Measurements from ENCODE around the gene SH3RF3. TPM values are rescaled to one million over a fixed set of nuclear protein-coding genes. Genes with fewer than 3 reads are reported as not detected.

SH3RF3 gene
- total RNA-seq, 4 donors from 2014 or later, result 2.4 to 5.5 (median 2.9) TPM

DNA sequence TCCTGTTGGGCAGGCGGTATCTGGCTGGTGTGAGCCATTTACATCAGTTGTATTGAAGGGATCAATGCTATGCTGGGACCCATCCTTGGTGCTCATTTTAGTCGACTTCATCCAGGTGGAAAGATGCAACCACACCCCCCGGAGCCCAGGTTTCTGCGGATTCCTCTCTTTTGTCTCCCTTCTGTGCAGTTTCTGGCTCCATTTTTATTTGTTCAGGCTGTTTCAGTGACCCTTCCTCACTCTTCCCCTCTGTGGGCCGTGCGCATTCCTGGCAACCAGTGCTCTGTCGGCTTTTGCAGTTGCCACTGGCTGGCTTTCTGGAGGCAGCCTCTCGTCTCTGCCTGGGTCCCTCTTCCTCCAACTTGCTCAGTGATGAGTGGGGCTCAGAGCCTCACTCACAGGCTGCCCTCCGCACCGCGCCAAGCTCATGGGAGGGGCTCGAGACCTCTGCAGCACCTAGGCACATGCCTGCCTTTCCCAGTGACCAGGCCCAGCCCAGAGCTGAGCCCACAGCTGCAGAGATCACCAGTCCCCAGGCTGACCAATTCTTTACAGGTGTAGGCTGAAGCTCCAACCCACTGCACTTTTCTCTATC lies 12.1 kb downstream of the SH3RF3 start:
- no peak for DNase-seq
- 72 to 90% methylated on average over 6 to 7 of the region's 12 CpGs for WGBS, 2 donors
- no peaks in the 10 kb centered on the region for H3K9me3 ChIP-seq
- no peak overlapping the region for H3K27ac ChIP-seq
- H3K4me3 ChIP-seq, result no peak overlapping the region
- no peaks in the 10 kb centered on the region for H3K36me3 ChIP-seq
- TF ChIP-seq POLR2A (IDR thresholded peaks at IDR 0.05), result no peak
- TF ChIP-seq, protein P1, sequence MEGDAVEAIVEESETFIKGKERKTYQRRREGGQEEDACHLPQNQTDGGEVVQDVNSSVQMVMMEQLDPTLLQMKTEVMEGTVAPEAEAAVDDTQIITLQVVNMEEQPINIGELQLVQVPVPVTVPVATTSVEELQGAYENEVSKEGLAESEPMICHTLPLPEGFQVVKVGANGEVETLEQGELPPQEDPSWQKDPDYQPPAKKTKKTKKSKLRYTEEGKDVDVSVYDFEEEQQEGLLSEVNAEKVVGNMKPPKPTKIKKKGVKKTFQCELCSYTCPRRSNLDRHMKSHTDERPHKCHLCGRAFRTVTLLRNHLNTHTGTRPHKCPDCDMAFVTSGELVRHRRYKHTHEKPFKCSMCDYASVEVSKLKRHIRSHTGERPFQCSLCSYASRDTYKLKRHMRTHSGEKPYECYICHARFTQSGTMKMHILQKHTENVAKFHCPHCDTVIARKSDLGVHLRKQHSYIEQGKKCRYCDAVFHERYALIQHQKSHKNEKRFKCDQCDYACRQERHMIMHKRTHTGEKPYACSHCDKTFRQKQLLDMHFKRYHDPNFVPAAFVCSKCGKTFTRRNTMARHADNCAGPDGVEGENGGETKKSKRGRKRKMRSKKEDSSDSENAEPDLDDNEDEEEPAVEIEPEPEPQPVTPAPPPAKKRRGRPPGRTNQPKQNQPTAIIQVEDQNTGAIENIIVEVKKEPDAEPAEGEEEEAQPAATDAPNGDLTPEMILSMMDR (IDR thresholded peaks at IDR 0.05), result no peak
- peaks cover 0 to 4% (median 0%) of the 10 kb centered on the region in 3 donors for H3K4me1 ChIP-seq
- intact Hi-C loops (cut with DNase I), result no loop called here
- no peaks in the 10 kb centered on the region for H3K27me3 ChIP-seq

DNA sequence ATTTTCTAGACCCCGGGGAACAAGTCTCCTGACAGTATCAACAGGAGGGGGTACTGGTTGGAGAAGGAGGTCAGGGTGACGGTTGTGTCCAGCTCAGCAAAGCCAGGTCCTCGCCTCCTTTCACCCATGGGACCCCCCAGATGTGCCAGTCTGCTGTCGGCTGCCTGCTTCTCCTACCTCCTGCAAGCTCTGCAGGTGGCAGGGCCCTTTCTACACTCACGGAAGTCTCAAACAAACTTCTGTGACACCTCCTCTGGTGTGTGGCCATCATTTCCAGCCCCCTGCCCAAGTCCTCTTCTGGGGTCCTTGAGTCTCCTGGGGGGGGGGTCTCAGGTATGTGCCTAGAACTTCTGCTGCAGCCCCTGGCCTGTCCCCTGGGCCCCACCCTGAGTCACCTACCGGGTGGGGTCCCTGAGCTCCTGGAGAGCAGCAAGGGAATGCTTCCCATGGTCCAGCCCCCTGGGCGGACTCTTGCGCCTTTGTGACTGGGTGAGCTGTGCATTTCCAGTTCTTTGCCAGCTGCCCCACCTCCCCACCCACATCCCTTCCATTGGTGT lies 12.8 kb downstream of the SH3RF3 start:
- DNase-seq, result no peak
- no peak for TF ChIP-seq POLR2A (IDR thresholded peaks at IDR 0.05)
- TF ChIP-seq, protein P1 (IDR thresholded peaks at IDR 0.05), result no peak
- H3K4me3 ChIP-seq, result no peak overlapping the region
- no peaks in the 10 kb centered on the region for H3K9me3 ChIP-seq
- intact Hi-C loops (cut with DNase I), result no loop called here
- H3K36me3 ChIP-seq, result no peaks in the 10 kb centered on the region
- no peaks in the 10 kb centered on the region for H3K4me1 ChIP-seq
- WGBS, 2 donors, result 96 to 100% methylated on average over 3 to 7 of the region's 8 CpGs
- H3K27me3 ChIP-seq, result no peaks in the 10 kb centered on the region
- H3K27ac ChIP-seq, result no peak overlapping the region

DNA sequence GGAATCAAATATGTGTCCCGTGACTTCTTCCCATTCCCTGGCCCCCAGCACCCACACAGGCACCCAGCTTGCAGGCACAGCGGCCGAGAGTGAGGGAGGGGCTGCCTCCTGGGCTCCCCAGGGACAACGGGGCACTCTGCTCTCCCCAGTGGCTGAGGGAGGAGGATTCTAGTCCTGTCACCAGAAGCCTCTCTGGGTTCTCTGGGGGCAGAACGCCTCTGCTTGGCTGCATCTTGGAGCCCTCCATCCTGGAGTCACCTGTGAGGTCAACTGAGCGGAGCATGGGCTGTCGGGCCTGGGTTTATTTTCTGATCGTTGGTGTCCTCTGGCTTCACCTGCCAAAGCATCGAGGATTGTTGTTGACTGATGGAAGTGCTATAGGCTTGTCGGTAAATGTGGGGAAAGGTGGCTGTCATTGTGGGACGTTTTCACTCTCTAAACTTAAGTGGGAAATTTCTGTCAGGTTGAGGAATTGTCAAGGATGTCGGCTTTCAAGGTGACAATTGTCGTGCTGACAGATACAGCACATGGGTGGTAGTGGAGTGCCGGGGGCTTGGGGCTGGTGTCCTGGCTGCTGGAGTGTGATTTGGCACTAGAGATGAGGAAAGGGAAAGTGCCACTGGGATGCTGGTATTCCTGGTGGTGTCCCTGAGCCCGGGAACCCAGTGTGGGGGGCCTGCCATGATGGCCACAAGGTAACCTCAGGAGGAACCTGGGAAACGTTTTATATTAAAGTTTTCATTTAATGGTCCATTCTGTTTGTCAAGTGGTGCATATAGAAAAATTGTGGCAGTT lies 13.6 kb downstream of the SH3RF3 start:
- 86 to 88% methylated on average over 8 to 12 of the region's 16 CpGs for WGBS, 2 donors

DNA sequence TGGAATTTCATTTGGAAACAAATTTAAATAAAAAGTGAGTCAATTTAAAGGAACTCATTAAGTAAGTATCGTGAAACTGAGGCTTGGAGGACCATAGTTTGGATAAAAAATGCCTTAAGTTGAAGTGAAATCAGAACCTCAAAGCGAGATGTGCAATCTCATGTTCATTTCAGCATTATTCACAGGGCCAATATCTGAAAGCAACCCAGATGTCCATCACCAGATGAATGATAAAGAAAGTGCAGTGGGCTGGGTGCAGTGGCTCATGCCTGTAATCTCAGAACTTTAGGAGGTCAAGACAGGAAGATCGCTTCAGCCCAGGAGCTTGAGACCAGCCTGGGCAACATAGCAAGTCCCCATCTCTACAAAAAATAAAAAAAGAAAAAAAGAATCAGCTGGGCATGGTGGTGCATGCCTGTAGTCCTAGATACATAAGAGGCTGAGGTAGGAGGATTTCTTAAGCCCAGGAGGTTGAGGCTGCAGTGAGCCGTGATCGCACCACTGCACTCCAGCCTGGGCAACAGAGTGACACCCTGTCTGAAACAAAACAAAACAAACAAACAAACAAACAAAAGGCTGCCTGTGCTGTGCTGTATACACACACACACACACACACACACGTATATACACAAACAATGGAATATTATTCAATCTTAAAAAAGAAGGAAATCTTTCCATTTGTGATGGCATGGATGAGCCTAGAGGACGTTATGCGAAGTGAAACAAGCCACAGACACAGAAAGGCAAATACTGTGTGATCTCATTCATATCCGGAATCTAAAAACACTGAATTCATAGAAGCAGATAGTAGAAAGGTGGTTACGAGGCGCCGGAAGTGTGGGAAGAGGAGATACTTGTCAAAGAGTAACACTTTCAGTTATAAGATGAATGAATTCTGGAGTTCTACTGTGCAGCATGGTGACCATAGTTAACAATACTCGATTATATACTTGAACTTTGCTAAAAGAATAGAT lies 14.5 kb downstream of the SH3RF3 start:
- no peaks in the 10 kb centered on the region for H3K27me3 ChIP-seq
- intact Hi-C loops (cut with DNase I), result no loop called here
- H3K4me1 ChIP-seq, result peaks cover 0 to 5% (median 0%) of the 10 kb centered on the region in 3 donors
- no peaks in the 10 kb centered on the region for H3K9me3 ChIP-seq
- no peak for TF ChIP-seq POLR2A (IDR thresholded peaks at IDR 0.05)
- TF ChIP-seq, protein P1 (IDR thresholded peaks at IDR 0.05), result no peak
- WGBS, 2 donors, result 82 to 86% methylated on average over 13 of the region's 13 CpGs
- no peak for DNase-seq
- H3K36me3 ChIP-seq, result no peaks in the 10 kb centered on the region
- no peak overlapping the region for H3K27ac ChIP-seq
- H3K4me3 ChIP-seq, result no peak overlapping the region

More for the DNA sequence above, 13.6 kb downstream of the SH3RF3 start:
- DNase-seq, result no peak
- H3K4me3 ChIP-seq, result no peak overlapping the region
- H3K9me3 ChIP-seq, result no peaks in the 10 kb centered on the region
- H3K27me3 ChIP-seq, result no peaks in the 10 kb centered on the region
- intact Hi-C loops (cut with DNase I), result no loop called here
- TF ChIP-seq, protein P1 (IDR thresholded peaks at IDR 0.05), result no peak
- no peak for TF ChIP-seq POLR2A (IDR thresholded peaks at IDR 0.05)
- H3K4me1 ChIP-seq, result no peaks in the 10 kb centered on the region
- H3K27ac ChIP-seq, result no peak overlapping the region
- no peaks in the 10 kb centered on the region for H3K36me3 ChIP-seq
